RWPE2 (cell line): ENCODE results near the gene OTUD7B.

ENCODE experiments used
- ATAC-seq: fragments of 200-7000 bp; cut with Tn5 transposase; 3 replicates; pipeline ENCODE4 v1.9.1; 2021; ENCODE audit warnings: low read depth
- DNase-seq: peaks from one replicate; pipeline ENCODE4 v3.0.0-alpha.2; 2020; ENCODE audit warnings: low spot score
- H3K27ac ChIP-seq: fragments of 450-650 bp; 2 replicates; pipeline ENCODE4 v1.5.1; 2017; ENCODE audit warnings: mild to moderate bottlenecking; ENCODE audit not compliant: poor library complexity, severe bottlenecking
- H3K27me3 ChIP-seq: fragments of 250-450 bp; sonication (Bioruptor Pico); 2 replicates; pipeline ENCODE4 v1.5.1; 2021; ENCODE audit warnings: mild to moderate bottlenecking, moderate library complexity; ENCODE audit not compliant: insufficient read depth, poor library complexity, severe bottlenecking
- H3K36me3 ChIP-seq: fragments of 250-450 bp; sonication (Bioruptor Pico); 2 replicates; pipeline ENCODE4 v1.5.1; 2020; ENCODE audit warnings: low read depth, mild to moderate bottlenecking, moderate library complexity
- H3K4me1 ChIP-seq: fragments of 250-450 bp; sonication (Bioruptor Pico); 2 replicates; pipeline ENCODE4 v1.5.1; 2021; ENCODE audit warnings: mild to moderate bottlenecking, moderate library complexity; ENCODE audit not compliant: insufficient read depth, poor library complexity, severe bottlenecking
- H3K4me3 ChIP-seq: fragments of 250-450 bp; sonication (Bioruptor Pico); 2 replicates; pipeline ENCODE4 v1.5.1; 2021; ENCODE audit warnings: mild to moderate bottlenecking, moderate library complexity; ENCODE audit not compliant: severe bottlenecking
- H3K9me3 ChIP-seq: fragments of 250-450 bp; sonication (Bioruptor Pico); 2 replicates; pipeline ENCODE4 v1.5.1; 2021; ENCODE audit warnings: mild to moderate bottlenecking, moderate library complexity; ENCODE audit not compliant: severe bottlenecking
- TF ChIP-seq, protein P1 (sequence below): fragments of 450-650 bp; IDR thresholded peaks from one replicate; pipeline ENCODE4 v1.5.1; 2017; ENCODE audit warnings: mild to moderate bottlenecking, moderate library complexity; ENCODE audit not compliant: poor library complexity, severe bottlenecking

The OTUD7B gene

GRCh38 chr1:149967646-149968045 is 42.9 kb downstream of the OTUD7B start:
- H3K4me3 ChIP-seq = no peak overlapping the region
- H3K27me3 ChIP-seq = no peaks in the 10 kb centered on the region
- DNase-seq = no peak
- TF ChIP-seq, protein P1, sequence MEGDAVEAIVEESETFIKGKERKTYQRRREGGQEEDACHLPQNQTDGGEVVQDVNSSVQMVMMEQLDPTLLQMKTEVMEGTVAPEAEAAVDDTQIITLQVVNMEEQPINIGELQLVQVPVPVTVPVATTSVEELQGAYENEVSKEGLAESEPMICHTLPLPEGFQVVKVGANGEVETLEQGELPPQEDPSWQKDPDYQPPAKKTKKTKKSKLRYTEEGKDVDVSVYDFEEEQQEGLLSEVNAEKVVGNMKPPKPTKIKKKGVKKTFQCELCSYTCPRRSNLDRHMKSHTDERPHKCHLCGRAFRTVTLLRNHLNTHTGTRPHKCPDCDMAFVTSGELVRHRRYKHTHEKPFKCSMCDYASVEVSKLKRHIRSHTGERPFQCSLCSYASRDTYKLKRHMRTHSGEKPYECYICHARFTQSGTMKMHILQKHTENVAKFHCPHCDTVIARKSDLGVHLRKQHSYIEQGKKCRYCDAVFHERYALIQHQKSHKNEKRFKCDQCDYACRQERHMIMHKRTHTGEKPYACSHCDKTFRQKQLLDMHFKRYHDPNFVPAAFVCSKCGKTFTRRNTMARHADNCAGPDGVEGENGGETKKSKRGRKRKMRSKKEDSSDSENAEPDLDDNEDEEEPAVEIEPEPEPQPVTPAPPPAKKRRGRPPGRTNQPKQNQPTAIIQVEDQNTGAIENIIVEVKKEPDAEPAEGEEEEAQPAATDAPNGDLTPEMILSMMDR = no peak
- H3K36me3 ChIP-seq = peaks cover 83% of the 10 kb centered on the region
- H3K4me1 ChIP-seq = no peaks in the 10 kb centered on the region
- H3K9me3 ChIP-seq = no peaks in the 10 kb centered on the region
- no peak for ATAC-seq
- H3K27ac ChIP-seq = no peak overlapping the region

GRCh38 chr1:149967041-149967440 is 43.5 kb downstream of the OTUD7B start:
- no peak for DNase-seq
- Histone ChIP-seq H3K27ac (no peak overlapping the region), H3K27me3 (no peaks in the 10 kb centered on the region), H3K36me3 (peaks cover 80% of the 10 kb centered on the region), H3K4me3 (no peak overlapping the region), H3K9me3 (no peaks in the 10 kb centered on the region), H3K4me1 (no peaks in the 10 kb centered on the region)
- TF ChIP-seq, protein P1 = no peak
- ATAC-seq = no peak

DNA sequence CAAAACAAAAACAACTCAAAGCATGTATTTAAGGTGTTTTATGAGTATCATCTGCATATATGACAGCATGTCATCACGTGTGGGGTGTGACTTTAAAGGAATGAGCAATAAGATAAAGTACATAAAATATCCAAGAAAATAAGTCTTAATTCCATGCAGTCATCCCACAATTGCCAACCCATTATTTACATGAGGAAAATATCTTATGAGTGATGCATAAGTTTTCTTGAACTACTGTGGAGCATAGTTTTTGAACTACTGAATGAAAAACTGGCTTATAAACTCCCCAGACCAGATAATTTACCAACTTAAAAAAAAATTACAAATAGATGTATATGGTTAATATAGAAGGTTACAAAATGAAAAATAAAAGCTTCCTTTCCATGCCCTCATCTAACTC is 44.1 kb downstream of the OTUD7B start:
- Histone ChIP-seq H3K27me3 (no peaks in the 10 kb centered on the region), H3K36me3 (peaks cover 79% of the 10 kb centered on the region), H3K4me1 (no peaks in the 10 kb centered on the region), H3K27ac (no peak overlapping the region), H3K4me3 (no peak overlapping the region), H3K9me3 (no peaks in the 10 kb centered on the region)
- DNase-seq (no peak), ATAC-seq (no peak)
- TF ChIP-seq, protein P1 = no peak

DNA sequence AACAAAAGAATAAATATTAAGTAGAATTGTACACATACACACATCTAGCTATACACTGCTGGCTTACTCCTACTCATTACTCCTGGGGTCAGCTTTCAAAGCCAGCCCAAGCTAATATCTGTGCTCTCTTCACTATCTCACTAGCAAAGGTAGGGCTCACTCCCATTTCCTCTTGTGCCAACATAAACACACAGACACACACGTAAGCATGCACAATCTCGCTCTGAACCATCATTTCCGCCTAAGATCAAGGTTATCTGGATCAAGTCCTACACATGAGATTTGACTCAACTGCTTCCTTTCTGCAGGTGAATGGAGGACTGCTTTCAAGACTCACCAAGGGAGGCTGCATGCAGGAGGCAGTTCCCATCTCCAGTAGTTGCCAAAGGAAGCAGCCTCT is 45.1 kb downstream of the OTUD7B start:
- DNase-seq (no peak), ATAC-seq (no peak)
- H3K36me3 ChIP-seq = peaks cover 75% of the 10 kb centered on the region
- no peaks in the 10 kb centered on the region for H3K4me1 ChIP-seq
- no peak overlapping the region for H3K27ac ChIP-seq
- H3K9me3 ChIP-seq = no peaks in the 10 kb centered on the region
- H3K4me3 ChIP-seq = no peak overlapping the region
- TF ChIP-seq, protein P1 = no peak
- no peaks in the 10 kb centered on the region for H3K27me3 ChIP-seq

DNA sequence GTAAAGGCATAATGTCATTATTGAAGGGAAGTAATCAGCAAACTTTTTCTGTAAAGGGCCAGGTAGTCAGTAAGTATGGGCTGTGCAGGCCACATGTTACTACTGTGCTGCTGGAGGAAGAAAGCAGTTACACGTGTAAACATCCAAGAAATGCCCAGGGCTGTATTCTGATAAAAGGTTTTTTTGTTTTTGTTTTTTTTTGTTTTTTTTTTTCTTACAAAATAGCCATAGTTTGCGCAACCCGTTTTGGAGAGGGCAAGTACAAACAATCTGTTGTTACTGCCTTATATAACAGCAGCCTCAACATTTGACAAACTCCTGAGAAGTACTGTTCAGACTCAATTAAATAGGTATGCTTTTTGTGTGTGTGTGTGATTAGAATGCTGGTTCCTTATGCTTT is 47.2 kb downstream of the OTUD7B start:
- peaks cover 67% of the 10 kb centered on the region for H3K36me3 ChIP-seq
- ATAC-seq = no peak

More for the DNA sequence above, 47.2 kb downstream of the OTUD7B start:
- no peaks in the 10 kb centered on the region for H3K9me3 ChIP-seq
- H3K27ac ChIP-seq = no peak overlapping the region
- TF ChIP-seq, protein P1 = no peak
- no peak overlapping the region for H3K4me3 ChIP-seq
- H3K27me3 ChIP-seq = no peaks in the 10 kb centered on the region
- no peak for DNase-seq
- no peaks in the 10 kb centered on the region for H3K4me1 ChIP-seq
